GM12865 (cell line): Measurements from ENCODE around the gene FGF10.

Experiments used
- DNase-seq: peaks from one replicate; pipeline ENCODE4 v3.0.0; 2010; ENCODE audit warnings: low read depth
- H3K4me3 ChIP-seq: 2 replicates; pipeline ENCODE4 v1.5.1; 2011; ENCODE audit warnings: mild to moderate bottlenecking, low read depth, low read length, control low read depth
- TF ChIP-seq, protein P1 (sequence below): IDR thresholded peaks from 2 replicates; pipeline ENCODE4 v1.5.1; 2011; ENCODE audit warnings: low read length, control low read depth, low read depth, inconsistent platforms; ENCODE audit not compliant: insufficient read depth; ENCODE audit errors: missing control alignments

Gene FGF10

DNA sequence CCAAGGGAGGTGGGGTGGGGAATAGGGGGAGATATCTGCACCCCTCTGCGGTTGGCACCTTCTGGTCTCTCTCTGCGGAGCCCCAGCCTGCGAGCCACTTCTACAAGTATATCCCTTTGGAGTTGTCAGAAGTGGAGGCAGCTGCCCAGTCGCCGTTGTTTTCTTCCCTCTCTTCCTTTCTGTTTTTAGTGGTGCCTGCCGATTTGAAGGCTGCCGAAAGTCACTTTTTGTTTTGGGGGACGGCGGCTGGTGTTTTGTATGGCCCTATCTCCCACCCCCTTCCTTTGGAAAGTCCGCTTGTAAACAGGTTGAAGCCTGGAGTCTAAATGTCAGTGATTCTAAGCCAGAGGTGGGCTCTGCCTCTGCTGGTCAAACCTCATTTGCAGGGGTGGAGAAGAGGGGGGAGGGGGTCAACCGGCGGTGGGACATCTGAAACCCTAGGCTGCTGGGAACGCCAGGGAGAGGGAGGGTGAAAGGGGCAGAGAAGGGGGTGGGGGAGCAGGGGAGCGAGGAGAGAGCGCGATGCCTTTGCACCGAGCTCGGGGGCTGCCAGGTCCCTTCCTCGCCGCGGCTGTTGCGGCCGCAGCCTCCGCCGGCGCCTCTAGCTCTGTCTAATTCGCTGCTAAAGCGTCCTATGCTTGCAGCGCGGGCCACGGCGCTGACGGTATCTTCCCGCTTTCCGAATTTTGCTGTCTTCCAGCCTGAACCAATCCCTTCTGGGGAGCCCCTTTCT lies at the start of gene FGF10:
TSS of gene FGF10 (minus strand) at position 331 of the 733 bp plus-strand sequence. CDS start 738 bp downstream, outside the sequence.
- H3K4me3 ChIP-seq, result no peak within 1 kb of the TSS
- TF ChIP-seq, protein P1, sequence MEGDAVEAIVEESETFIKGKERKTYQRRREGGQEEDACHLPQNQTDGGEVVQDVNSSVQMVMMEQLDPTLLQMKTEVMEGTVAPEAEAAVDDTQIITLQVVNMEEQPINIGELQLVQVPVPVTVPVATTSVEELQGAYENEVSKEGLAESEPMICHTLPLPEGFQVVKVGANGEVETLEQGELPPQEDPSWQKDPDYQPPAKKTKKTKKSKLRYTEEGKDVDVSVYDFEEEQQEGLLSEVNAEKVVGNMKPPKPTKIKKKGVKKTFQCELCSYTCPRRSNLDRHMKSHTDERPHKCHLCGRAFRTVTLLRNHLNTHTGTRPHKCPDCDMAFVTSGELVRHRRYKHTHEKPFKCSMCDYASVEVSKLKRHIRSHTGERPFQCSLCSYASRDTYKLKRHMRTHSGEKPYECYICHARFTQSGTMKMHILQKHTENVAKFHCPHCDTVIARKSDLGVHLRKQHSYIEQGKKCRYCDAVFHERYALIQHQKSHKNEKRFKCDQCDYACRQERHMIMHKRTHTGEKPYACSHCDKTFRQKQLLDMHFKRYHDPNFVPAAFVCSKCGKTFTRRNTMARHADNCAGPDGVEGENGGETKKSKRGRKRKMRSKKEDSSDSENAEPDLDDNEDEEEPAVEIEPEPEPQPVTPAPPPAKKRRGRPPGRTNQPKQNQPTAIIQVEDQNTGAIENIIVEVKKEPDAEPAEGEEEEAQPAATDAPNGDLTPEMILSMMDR, result no peak
- no peak for DNase-seq

DNA sequence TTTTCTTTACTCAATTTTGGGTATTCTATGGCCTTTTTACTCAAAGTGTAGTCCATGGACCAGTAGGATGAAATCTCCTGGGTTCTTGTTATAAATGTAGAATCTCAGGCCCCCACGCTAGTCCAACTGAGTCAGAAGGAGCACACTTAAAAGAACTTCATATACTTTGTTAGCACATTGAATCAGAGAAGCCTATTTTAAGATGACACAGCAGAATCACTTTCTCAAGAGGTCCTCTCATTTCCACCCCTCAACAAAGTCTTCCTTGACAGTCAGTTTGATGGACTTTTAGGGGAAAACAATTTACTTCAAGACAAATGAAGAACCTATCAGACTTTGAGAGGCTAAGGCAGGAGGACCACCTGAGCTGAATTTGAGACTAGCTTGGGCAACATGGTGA lies 37.7 kb upstream of the FGF10 start:
- no peak for DNase-seq
- TF ChIP-seq, protein P1, result no peak
- no peak overlapping the region for H3K4me3 ChIP-seq

DNA sequence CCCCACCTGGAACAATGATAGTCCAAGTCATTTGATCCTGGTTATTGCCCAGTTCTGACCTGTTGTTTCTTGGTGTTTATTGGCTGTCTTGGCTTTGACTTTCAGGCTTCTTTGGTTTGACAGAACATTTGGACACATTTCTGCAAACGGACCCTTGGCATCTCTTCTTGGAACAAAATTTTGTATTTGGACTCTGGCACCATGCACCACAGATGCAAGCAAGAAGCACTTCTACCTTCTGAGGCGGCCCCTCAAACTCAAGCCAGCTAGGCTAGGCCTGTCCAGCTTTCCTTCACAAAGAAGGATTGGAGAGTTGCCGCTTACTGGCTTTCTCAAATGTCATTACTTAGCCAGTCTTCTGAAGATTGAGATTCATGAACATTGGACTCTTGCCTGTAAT lies 23.1 kb upstream of the FGF10 start:
- no peak for DNase-seq
- H3K4me3 ChIP-seq, result no peak overlapping the region
- TF ChIP-seq, protein P1, result no peak

DNA sequence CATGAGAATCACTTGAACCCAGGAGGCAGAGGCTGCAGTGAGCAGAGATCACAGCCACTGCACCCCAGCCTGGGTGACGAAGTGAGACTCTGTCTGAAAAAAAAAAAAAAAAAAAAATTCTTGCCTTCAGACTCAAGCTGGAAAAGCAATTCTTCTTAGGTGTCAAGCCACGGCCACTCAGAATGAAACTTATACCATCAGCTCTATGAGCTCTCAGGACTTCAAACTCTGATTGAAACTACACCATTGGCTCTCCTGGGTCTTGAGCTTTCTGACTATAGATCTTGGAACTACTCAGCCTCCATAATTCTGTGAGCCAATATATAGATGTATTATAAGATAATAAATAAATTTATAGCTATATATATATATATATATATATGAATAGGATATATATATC lies 12.9 kb upstream of the FGF10 start:
- TF ChIP-seq, protein P1, result no peak
- no peak overlapping the region for H3K4me3 ChIP-seq
- peak; percentile 13 for DNase-seq

DNA sequence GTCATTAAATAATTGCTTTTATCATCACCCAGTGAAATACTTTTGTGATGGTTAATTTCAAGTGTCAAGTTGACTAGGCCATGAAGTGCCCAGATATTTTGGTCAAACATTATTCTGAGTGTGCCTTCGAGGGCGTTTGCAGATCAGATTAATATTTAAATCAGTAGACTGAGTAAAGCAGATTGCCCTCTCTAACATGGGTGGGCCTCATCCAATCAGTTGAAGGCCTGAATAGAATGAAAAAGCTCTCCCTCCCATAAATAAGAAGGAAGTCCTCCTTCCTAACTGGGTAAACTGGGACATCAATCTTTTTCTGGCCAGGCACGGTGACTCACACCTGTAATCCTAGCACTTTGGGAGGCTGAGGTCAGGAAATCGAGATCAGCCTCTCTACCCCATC lies 12.4 kb upstream of the FGF10 start:
- TF ChIP-seq, protein P1, result no peak
- DNase-seq, result no peak
- H3K4me3 ChIP-seq, result no peak overlapping the region

DNA sequence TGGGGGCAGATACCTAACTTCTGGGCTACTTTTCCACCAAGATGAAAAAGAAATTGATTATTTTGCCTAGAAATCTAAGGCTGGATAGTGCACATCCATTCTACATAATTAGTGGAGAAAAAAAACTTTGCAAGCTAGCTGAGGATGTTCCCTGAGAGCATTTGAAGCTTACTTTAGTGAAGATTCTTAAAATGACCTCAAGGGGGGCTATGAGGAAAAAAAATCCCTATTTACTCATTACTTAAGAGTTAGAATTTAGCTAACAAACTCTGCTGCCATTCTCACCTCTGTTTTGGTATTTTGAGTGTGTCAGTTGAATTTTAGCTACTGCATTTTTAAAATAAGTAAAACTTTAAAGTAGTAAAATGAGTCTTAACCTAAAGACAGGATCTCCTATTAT lies 9.2 kb upstream of the FGF10 start:
- DNase-seq, result no peak
- TF ChIP-seq, protein P1, result no peak
- H3K4me3 ChIP-seq, result no peak overlapping the region

DNA sequence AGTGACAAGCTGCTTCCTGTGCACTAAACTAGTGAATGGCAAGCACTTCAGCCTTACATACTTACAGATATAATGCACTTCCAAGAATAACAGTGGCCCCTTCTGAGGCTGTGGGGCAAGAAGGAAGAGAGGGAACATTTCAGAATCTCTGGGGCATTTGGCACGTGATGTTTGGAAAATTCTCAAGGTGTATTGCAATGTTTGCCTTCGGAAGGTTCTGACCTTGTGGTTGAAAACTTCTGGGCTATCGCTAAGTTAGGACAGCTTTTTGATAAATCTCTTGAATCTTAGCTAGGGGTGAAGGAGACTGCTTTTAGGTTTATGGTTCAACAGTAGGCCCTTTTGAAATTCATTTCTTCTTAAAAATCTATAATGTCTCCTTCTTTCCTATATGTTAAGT lies 7.1 kb upstream of the FGF10 start:
- TF ChIP-seq, protein P1, result no peak
- DNase-seq, result no peak
- no peak overlapping the region for H3K4me3 ChIP-seq
